OCI-M2 (cell line): Measurements from ENCODE around the gene PRODH2.
"Not testable (repeated sequence)": the region's sequence is repeated elsewhere in the genome, so short reads cannot be mapped to it uniquely, and the experiment has no call there.

Source experiments
- DNase-seq: peaks from one replicate; lab custom pipeline; 2025; ENCODE audit not compliant: unreplicated experiment; lab: John Stamatoyannopoulos, UW

Gene PRODH2

GRCh38 chr19:35797663-35798062 is 15.0 kb downstream of the PRODH2 start:
- DNase-seq, result no peak

GRCh38 chr19:35796645-35797542 is 15.8 kb downstream of the PRODH2 start:
- DNase-seq, result no peak

- not testable (repeated sequence) for DNase-seq
These were observed 17.1 kb downstream of the PRODH2 start for GRCh38 chr19:35795564-35795963.

GRCh38 chr19:35793381-35794165 is 19.1 kb downstream of the PRODH2 start:
- no peak for DNase-seq

GRCh38 chr19:35792888-35793287 is 19.8 kb downstream of the PRODH2 start:
- DNase-seq, result no peak

GRCh38 chr19:35792312-35792711 is 20.3 kb downstream of the PRODH2 start:
- DNase-seq, result no peak

- DNase-seq, result no peak
These were observed 20.8 kb downstream of the PRODH2 start for GRCh38 chr19:35791814-35792279.

- DNase-seq, result no peak
These were observed 21.4 kb downstream of the PRODH2 start for GRCh38 chr19:35790981-35791813.

- DNase-seq, result no peak
These were observed 22.4 kb downstream of the PRODH2 start for GRCh38 chr19:35789978-35790944.

GRCh38 chr19:35789195-35789977 is 23.3 kb downstream of the PRODH2 start:
- no peak for DNase-seq

- no peak for DNase-seq
These were observed 24.3 kb downstream of the PRODH2 start for GRCh38 chr19:35788205-35788960.

GRCh38 chr19:35787227-35787799 is 25.3 kb downstream of the PRODH2 start:
- DNase-seq, result no peak

- DNase-seq, result no peak
These were observed 26.1 kb downstream of the PRODH2 start for GRCh38 chr19:35786299-35787160.

- DNase-seq, result no peak
These were observed 27.4 kb downstream of the PRODH2 start for GRCh38 chr19:35785339-35785627.

GRCh38 chr19:35784503-35785338 is 27.9 kb downstream of the PRODH2 start:
- DNase-seq, result no peak
